K562 (cell line): ENCODE measurements around the gene NFIC. TPM values are rescaled to one million over a fixed set of nuclear protein-coding genes. Genes with fewer than 3 reads are reported as not detected.

Experiments used
- ARNT ChIP-seq, 2 experiments: fragments of 450-650 bp; IDR thresholded peaks; 2 replicates each; pipeline ENCODE4 v1.6.1; 2016; ENCODE audit warnings: mild to moderate bottlenecking in 1 of 2
- CBX2 ChIP-seq: fragments of 200-600 bp; sonication (generic); IDR thresholded peaks from one replicate; pipeline ENCODE4 v1.6.1; 2012; ENCODE audit warnings: mild to moderate bottlenecking, low read length, inconsistent platforms; ENCODE audit not compliant: insufficient read depth, poor library complexity, severe bottlenecking
- CHAMP1 ChIP-seq: fragments of 450-650 bp; IDR thresholded peaks from 2 replicates; pipeline ENCODE4 v1.6.1; 2016; ENCODE audit warnings: mild to moderate bottlenecking
- CHD1 ChIP-seq: fragments of 200-600 bp; sonication (generic); IDR thresholded peaks from one replicate; pipeline ENCODE4 v1.6.1; 2012; ENCODE audit warnings: mild to moderate bottlenecking, moderate library complexity, low read length, inconsistent platforms
- CSDE1 ChIP-seq, 2 experiments: fragments of 450-650 bp; IDR thresholded peaks; 2 replicates each; pipeline ENCODE4 v1.6.1; 2016; ENCODE audit warnings: mild to moderate bottlenecking in 1 of 2
- HNRNPK ChIP-seq: fragments of 200-400 bp; formaldehyde crosslinking; IDR thresholded peaks from one replicate; pipeline ENCODE4 v1.6.1; 2018; ENCODE audit warnings: mild to moderate bottlenecking, low read depth, low read length; ENCODE audit not compliant: poor library complexity, severe bottlenecking
- IFI16 ChIP-seq: fragments of 250-450 bp; sonication (Bioruptor Pico); IDR thresholded peaks from 2 replicates; pipeline ENCODE4 v2.1.2; 2022; ENCODE audit warnings: mild to moderate bottlenecking, inconsistent platforms
- MYC ChIP-seq, 2 experiments: fragments of 250-450 bp in 1 of 2; sonication (Bioruptor Pico) in 1 of 2; IDR thresholded peaks; 2 replicates each; pipeline versions ENCODE4 v1.5.1 to v1.6.1; 2012 to 2021; ENCODE audit warnings: low read depth in 2 of 2, borderline replicate concordance in 1 of 2, improper control_type of control experiment in 1 of 2, low read length in 1 of 2, mild to moderate bottlenecking in 1 of 2, moderate library complexity in 1 of 2
- NFXL1 ChIP-seq: fragments of 450-650 bp; formaldehyde crosslinking; IDR thresholded peaks from 2 replicates; pipeline ENCODE4 v1.4.0; 2021; ENCODE audit warnings: mild to moderate bottlenecking
- PHTF2 ChIP-seq: fragments of 250-450 bp; sonication (Bioruptor Pico); IDR thresholded peaks from 2 replicates; pipeline ENCODE4 v1.5.0; 2021; ENCODE audit warnings: mild to moderate bottlenecking
- PRMT5 ChIP-seq: sonication (generic); formaldehyde crosslinking; IDR thresholded peaks from 2 replicates; pipeline ENCODE4 v1.5.0; 2020; ENCODE audit warnings: missing genetic modification reagents
- RBBP5 ChIP-seq: fragments of 200-600 bp; sonication (generic); IDR thresholded peaks from 2 replicates; pipeline ENCODE4 v1.6.1; 2012; ENCODE audit warnings: borderline replicate concordance, mild to moderate bottlenecking, low read length, control low read depth, inconsistent platforms; ENCODE audit not compliant: insufficient read depth, poor library complexity, severe bottlenecking
- SMAD3 ChIP-seq: fragments of 450-650 bp; formaldehyde crosslinking; conservative IDR thresholded peaks from 2 replicates; pipeline ENCODE4 v1.4.0; 2020; ENCODE audit warnings: mild to moderate bottlenecking
- SMARCC2 ChIP-seq: fragments of 450-650 bp; IDR thresholded peaks from 2 replicates; pipeline ENCODE4 v1.6.1; 2017; ENCODE audit warnings: antibody characterized with exemption, moderate library complexity, mild to moderate bottlenecking, low read depth
- TAF9B ChIP-seq: fragments of 450-650 bp; IDR thresholded peaks from 2 replicates; pipeline ENCODE4 v1.6.1; 2018; ENCODE audit warnings: mild to moderate bottlenecking; ENCODE audit not compliant: partially characterized antibody
- TCF3 ChIP-seq: sonication (generic); formaldehyde crosslinking; IDR thresholded peaks from 2 replicates; pipeline ENCODE4 v1.4.0; 2020; ENCODE audit warnings: mild to moderate bottlenecking, missing genetic modification reagents
- TCFL5 ChIP-seq: fragments of 250-450 bp; sonication (Bioruptor Pico); conservative IDR thresholded peaks from 2 replicates; pipeline ENCODE4 v1.6.1; 2021; ENCODE audit warnings: mild to moderate bottlenecking, moderate library complexity, matching md5 sums
- ZKSCAN1 ChIP-seq: fragments of 150-350 bp; IDR thresholded peaks from 2 replicates; pipeline ENCODE4 v1.6.1; 2016; ENCODE audit warnings: low read depth, low read length
- ZNF133 ChIP-seq: fragments of 250-450 bp; sonication (Bioruptor Pico); IDR thresholded peaks from 2 replicates; pipeline ENCODE4 v1.4.0; 2020; ENCODE audit warnings: mild to moderate bottlenecking
- ZNF436 ChIP-seq: fragments of 250-450, 450-650 bp; sonication (Bioruptor Pico); formaldehyde crosslinking; IDR thresholded peaks from 2 replicates; pipeline ENCODE4 v1.7.0; 2020; ENCODE audit warnings: mild to moderate bottlenecking
- polyA plus RNA-seq, 8 experiments: library from polyadenylated mRNA; depleted of rRNA in 4 of 8; stranded (reverse) in 5 of 8; unstranded in 3 of 8; fragments of >200 nt; fragmentation: Nextera tagmentation in 2 of 8; fragmentation: Illumina TruSeq in 1 of 8; extraction: Ambion mirVana in 2 of 8; extraction: Trizol in 1 of 8; gene quantifications; 2 replicates each; pipeline versions ENCODE4 v1.2.1 to v1.2.3, GENCODE V29; 2011 to 2014; ENCODE audit warnings: inconsistent platforms in 1 of 8, missing spikeins in 1 of 8
- total RNA-seq, 7 experiments: library from RNA; depleted of rRNA in 6 of 7; stranded (reverse); fragments of >200 nt in 6 of 7; fragmentation: Illumina TruSeq in 2 of 7; extraction: Trizol in 2 of 7; gene quantifications; 2 replicates each; pipeline versions ENCODE4 v1.2.1 to v1.2.3, GENCODE V29; 2011 to 2021; ENCODE audit warnings: low replicate concordance in 1 of 7
- TF ChIP-seq, protein P1 (sequence below), 2 experiments: fragments of 450-650 bp; IDR thresholded peaks; 2 replicates each; pipeline ENCODE4 v1.6.1; 2016
- TF ChIP-seq, protein P2 (sequence below): fragments of 250-450 bp; sonication (Bioruptor Pico); IDR thresholded peaks from 2 replicates; pipeline ENCODE4 v1.9.0; 2021; ENCODE audit warnings: mild to moderate bottlenecking, inconsistent platforms

NFIC gene
- total and polyA plus RNA-seq, 9 of the 15 experiments (the other 6 are each of a cell fraction or from before 2014, with no cell fraction given) = 0.71 to 62.1 (median 6.9) TPM

- no peak for TF ChIP-seq ZNF133
- TF ChIP-seq, protein P1, sequence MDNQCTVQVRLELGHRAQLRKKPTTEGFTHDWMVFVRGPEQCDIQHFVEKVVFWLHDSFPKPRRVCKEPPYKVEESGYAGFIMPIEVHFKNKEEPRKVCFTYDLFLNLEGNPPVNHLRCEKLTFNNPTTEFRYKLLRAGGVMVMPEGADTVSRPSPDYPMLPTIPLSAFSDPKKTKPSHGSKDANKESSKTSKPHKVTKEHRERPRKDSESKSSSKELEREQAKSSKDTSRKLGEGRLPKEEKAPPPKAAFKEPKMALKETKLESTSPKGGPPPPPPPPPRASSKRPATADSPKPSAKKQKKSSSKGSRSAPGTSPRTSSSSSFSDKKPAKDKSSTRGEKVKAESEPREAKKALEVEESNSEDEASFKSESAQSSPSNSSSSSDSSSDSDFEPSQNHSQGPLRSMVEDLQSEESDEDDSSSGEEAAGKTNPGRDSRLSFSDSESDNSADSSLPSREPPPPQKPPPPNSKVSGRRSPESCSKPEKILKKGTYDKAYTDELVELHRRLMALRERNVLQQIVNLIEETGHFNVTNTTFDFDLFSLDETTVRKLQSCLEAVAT (IDR thresholded peaks at IDR 0.05) = peak in 1 of 2 experiments; percentile 33; a peak in 2 of 4 replicates
- no peak for TF ChIP-seq HNRNPK
- TF ChIP-seq MYC (IDR thresholded peaks at IDR 0.05; ENCODE audit: low read depth, low read length) = peak; percentile 44; the same call in 1 of the 2 replicates
- no peak for TF ChIP-seq MYC (CRISPR knock-in tag; IDR thresholded peaks at IDR 0.05; ENCODE audit: borderline replicate concordance, low read depth)
- no peak for TF ChIP-seq IFI16 (CRISPR knock-in tag)
- no peak for TF ChIP-seq PRMT5 (CRISPR knock-in tag)
- no peak for TF ChIP-seq TAF9B
- TF ChIP-seq, protein P2, sequence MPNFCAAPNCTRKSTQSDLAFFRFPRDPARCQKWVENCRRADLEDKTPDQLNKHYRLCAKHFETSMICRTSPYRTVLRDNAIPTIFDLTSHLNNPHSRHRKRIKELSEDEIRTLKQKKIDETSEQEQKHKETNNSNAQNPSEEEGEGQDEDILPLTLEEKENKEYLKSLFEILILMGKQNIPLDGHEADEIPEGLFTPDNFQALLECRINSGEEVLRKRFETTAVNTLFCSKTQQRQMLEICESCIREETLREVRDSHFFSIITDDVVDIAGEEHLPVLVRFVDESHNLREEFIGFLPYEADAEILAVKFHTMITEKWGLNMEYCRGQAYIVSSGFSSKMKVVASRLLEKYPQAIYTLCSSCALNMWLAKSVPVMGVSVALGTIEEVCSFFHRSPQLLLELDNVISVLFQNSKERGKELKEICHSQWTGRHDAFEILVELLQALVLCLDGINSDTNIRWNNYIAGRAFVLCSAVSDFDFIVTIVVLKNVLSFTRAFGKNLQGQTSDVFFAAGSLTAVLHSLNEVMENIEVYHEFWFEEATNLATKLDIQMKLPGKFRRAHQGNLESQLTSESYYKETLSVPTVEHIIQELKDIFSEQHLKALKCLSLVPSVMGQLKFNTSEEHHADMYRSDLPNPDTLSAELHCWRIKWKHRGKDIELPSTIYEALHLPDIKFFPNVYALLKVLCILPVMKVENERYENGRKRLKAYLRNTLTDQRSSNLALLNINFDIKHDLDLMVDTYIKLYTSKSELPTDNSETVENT (CRISPR knock-in tag) = no peak
- TF ChIP-seq SMARCC2 = no peak
- peak; percentile 19 for TF ChIP-seq RBBP5
- TF ChIP-seq CSDE1 (IDR thresholded peaks at IDR 0.05) = no peak
- TF ChIP-seq TCF3 = no peak
- TF ChIP-seq ZKSCAN1 = no peak
- no peak for TF ChIP-seq CHD1
- TF ChIP-seq TCFL5 = no peak
- TF ChIP-seq CBX2 = no peak
- no peak for TF ChIP-seq PHTF2 (CRISPR knock-in tag)
- no peak for TF ChIP-seq ZNF436 (CRISPR knock-in tag)
- TF ChIP-seq CHAMP1 = no peak
- TF ChIP-seq SMAD3 (CRISPR knock-in tag) = no peak
- TF ChIP-seq NFXL1 (CRISPR knock-in tag) = no peak
- TF ChIP-seq ARNT (IDR thresholded peaks at IDR 0.05) = no peak
These were observed at the start of gene NFIC (continued) for GRCh38 chr19:3365836-3366752.
